Epithelial cell of prostate (primary cell): ENCODE data around the gene RTF1.
"Not testable (repeated sequence)": the region's sequence is repeated elsewhere in the genome, so short reads cannot be mapped to it uniquely, and the experiment has no call there.

Experiments
- DNase-seq: peaks from one replicate; pipeline ENCODE4 v3.0.0-alpha.2; 2011; ENCODE audit warnings: low read depth, low spot score
- H3K27ac ChIP-seq: fragments of 450-650 bp; 2 replicates; pipeline ENCODE4 v1.5.1; 2017; ENCODE audit warnings: mild to moderate bottlenecking

Gene RTF1

GRCh38 chr15:41416742-41417417, at the start of gene RTF1:
Gene RTF1, plus strand, starts transcription at chr15:41417095. Its CDS starts 21 bp downstream, at chr15:41417116.
- DNase-seq = peak; percentile 37
- peak within 1 kb of the TSS; percentile 43 for H3K27ac ChIP-seq

- H3K27ac ChIP-seq = no peak overlapping the region
- DNase-seq = no peak
These were observed 49.5 kb upstream of the RTF1 start for GRCh38 chr15:41367418-41367817.

GRCh38 chr15:41377978-41378377, 38.9 kb upstream of the RTF1 start:
- DNase-seq = peak; percentile 6
- H3K27ac ChIP-seq = no peak overlapping the region

- not testable (repeated sequence) for H3K27ac ChIP-seq, DNase-seq
These were observed 32.7 kb upstream of the RTF1 start for GRCh38 chr15:41383974-41384749.

GRCh38 chr15:41387646-41388045, 29.2 kb upstream of the RTF1 start:
- no peak overlapping the region for H3K27ac ChIP-seq
- no peak for DNase-seq

GRCh38 chr15:41392659-41393058, 24.2 kb upstream of the RTF1 start:
- no peak overlapping the region for H3K27ac ChIP-seq
- DNase-seq = no peak

- H3K27ac ChIP-seq = no peak overlapping the region
- DNase-seq = no peak
These were observed 22.0 kb upstream of the RTF1 start for GRCh38 chr15:41394924-41395323.

GRCh38 chr15:41396111-41396510, 20.8 kb upstream of the RTF1 start:
- DNase-seq = no peak
- no peak overlapping the region for H3K27ac ChIP-seq

- H3K27ac ChIP-seq = peak overlapping the region; percentile 65
- DNase-seq = no peak
These were observed 15.0 kb upstream of the RTF1 start for GRCh38 chr15:41401904-41402267.

GRCh38 chr15:41407341-41407740, 9.6 kb upstream of the RTF1 start:
- no peak overlapping the region for H3K27ac ChIP-seq
- no peak for DNase-seq

GRCh38 chr15:41408234-41408641, 8.7 kb upstream of the RTF1 start:
- DNase-seq = peak; percentile 26
- no peak overlapping the region for H3K27ac ChIP-seq

GRCh38 chr15:41411031-41411430, 5.9 kb upstream of the RTF1 start:
- H3K27ac ChIP-seq = peak overlapping the region; percentile 24

GRCh38 chr15:41411441-41411840, 5.5 kb upstream of the RTF1 start:
- no peak for DNase-seq
- peak overlapping the region; percentile 24 for H3K27ac ChIP-seq

More at GRCh38 chr15:41411031-41411430, 5.9 kb upstream of the RTF1 start:
- DNase-seq = peak; percentile 14

- H3K27ac ChIP-seq = peak overlapping the region; percentile 43
- no peak for DNase-seq
These were observed 660 bp upstream of the RTF1 start for GRCh38 chr15:41416128-41416741.

GRCh38 chr15:41417418-41418195, 712 bp downstream of the RTF1 start:
- no peak for DNase-seq
- H3K27ac ChIP-seq = peak overlapping the region; percentile 43

- H3K27ac ChIP-seq = no peak overlapping the region
- no peak for DNase-seq
These were observed 7.2 kb downstream of the RTF1 start for GRCh38 chr15:41423979-41424659.

- DNase-seq = no peak
- H3K27ac ChIP-seq = no peak overlapping the region
These were observed 7.9 kb downstream of the RTF1 start for GRCh38 chr15:41424809-41425208.

GRCh38 chr15:41425907-41426306, 9.0 kb downstream of the RTF1 start:
- H3K27ac ChIP-seq, DNase-seq: not testable (repeated sequence)

GRCh38 chr15:41429003-41429890, 12.4 kb downstream of the RTF1 start:
- no peak for DNase-seq
- H3K27ac ChIP-seq = no peak overlapping the region
